WERI-Rb-1 (cell line): ENCODE results near the gene TACR1.

Source experiments
- DNase-seq: peaks from one replicate; pipeline ENCODE4 v3.0.0-alpha.2; 2020
- H3K27ac ChIP-seq: fragments of 250-450 bp; sonication (Bioruptor Pico); 2 replicates; pipeline ENCODE4 v1.5.1; 2020; ENCODE audit warnings: mild to moderate bottlenecking, moderate library complexity
- H3K27me3 ChIP-seq: fragments of 250-450 bp; sonication (Bioruptor Pico); 2 replicates; pipeline ENCODE4 v1.5.1; 2021; ENCODE audit warnings: mild to moderate bottlenecking, low read depth, moderate library complexity; ENCODE audit not compliant: insufficient read depth, severe bottlenecking
- H3K36me3 ChIP-seq: fragments of 250-450 bp; sonication (Bioruptor Pico); 2 replicates; pipeline ENCODE4 v1.5.1; 2020; ENCODE audit warnings: mild to moderate bottlenecking, moderate library complexity
- H3K4me3 ChIP-seq: 2 replicates; pipeline ENCODE4 v1.5.1; 2011; ENCODE audit warnings: low read depth, mild to moderate bottlenecking, control low read depth, low read length
- H3K9me3 ChIP-seq: fragments of 250-450 bp; sonication (Bioruptor Pico); 2 replicates; pipeline ENCODE4 v1.5.1; 2021; ENCODE audit warnings: mild to moderate bottlenecking, moderate library complexity; ENCODE audit not compliant: severe bottlenecking
- CTCF ChIP-seq: IDR thresholded peaks from 2 replicates; pipeline ENCODE4 v1.5.1; 2011; ENCODE audit warnings: low read depth, mild to moderate bottlenecking, control low read depth, inconsistent platforms, low read length

TACR1 gene

DNA sequence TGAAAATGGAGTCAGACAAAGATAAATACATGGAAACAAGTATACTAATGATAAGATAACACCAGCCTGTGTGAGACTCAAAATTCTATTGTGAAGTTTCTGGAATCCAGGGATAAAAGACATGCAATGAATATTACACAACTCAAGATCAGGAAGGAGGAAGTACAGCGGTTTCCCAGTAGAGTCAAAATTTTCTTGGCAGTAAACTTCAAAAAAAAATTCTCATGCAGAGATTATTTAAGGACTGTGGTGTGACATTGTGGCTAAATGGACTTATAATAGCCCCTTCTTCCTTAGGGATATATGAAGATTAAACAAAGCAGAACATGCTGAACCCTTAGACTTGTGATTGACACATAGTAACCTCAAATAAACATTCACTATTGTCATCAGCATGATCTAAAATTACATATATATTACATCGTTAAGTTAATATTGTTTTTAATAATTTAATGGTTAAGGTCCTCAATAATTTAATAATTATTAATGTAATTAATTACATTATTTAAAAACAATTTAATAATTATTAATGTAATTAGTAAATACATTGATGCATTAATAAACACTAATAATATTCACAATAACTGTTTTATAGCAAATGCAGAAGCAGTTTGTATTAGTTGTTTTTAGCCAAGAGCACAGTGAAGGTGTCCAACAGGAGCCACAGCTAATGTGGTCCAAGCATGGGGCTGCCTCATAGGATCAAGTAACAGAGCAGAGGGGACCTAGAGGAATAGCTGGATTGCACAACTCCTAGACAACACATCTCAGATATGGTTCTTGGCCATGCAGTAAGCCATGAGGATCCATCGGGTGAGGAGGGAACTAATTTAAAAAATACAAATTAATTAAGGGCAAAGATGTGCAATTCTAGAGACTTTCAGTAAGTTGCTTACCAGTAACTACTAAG is 163.6 kb downstream of the TACR1 start:
- no peak for TF ChIP-seq CTCF
- no peak for DNase-seq
- peaks cover 20% of the 10 kb centered on the region for H3K27me3 ChIP-seq
- no peak overlapping the region for H3K27ac ChIP-seq
- H3K9me3 ChIP-seq = peaks cover 3% of the 10 kb centered on the region
- no peaks in the 10 kb centered on the region for H3K36me3 ChIP-seq
- no peak overlapping the region for H3K4me3 ChIP-seq

- DNase-seq = no peak
- peaks cover 6% of the 10 kb centered on the region for H3K27me3 ChIP-seq
- H3K27ac ChIP-seq = no peak overlapping the region
- TF ChIP-seq CTCF = no peak
- H3K4me3 ChIP-seq = no peak overlapping the region
- H3K9me3 ChIP-seq = no peaks in the 10 kb centered on the region
- no peaks in the 10 kb centered on the region for H3K36me3 ChIP-seq
Observed at GRCh38 chr2:75033516-75033915, 165.8 kb downstream of the TACR1 start.

- Histone ChIP-seq H3K36me3 (no peaks in the 10 kb centered on the region), H3K27ac (no peak overlapping the region), H3K4me3 (no peak overlapping the region), H3K9me3 (no peaks in the 10 kb centered on the region), H3K27me3 (peaks cover 4% of the 10 kb centered on the region)
- no peak for DNase-seq
- TF ChIP-seq CTCF = no peak
Observed at GRCh38 chr2:75031906-75032803, 167.2 kb downstream of the TACR1 start.

- Histone ChIP-seq H3K4me3 (no peak overlapping the region), H3K36me3 (no peaks in the 10 kb centered on the region), H3K27me3 (peaks cover 3% of the 10 kb centered on the region), H3K27ac (no peak overlapping the region), H3K9me3 (no peaks in the 10 kb centered on the region)
- no peak for DNase-seq
- TF ChIP-seq CTCF = no peak
Observed at GRCh38 chr2:75031171-75031570, 168.1 kb downstream of the TACR1 start.

DNA sequence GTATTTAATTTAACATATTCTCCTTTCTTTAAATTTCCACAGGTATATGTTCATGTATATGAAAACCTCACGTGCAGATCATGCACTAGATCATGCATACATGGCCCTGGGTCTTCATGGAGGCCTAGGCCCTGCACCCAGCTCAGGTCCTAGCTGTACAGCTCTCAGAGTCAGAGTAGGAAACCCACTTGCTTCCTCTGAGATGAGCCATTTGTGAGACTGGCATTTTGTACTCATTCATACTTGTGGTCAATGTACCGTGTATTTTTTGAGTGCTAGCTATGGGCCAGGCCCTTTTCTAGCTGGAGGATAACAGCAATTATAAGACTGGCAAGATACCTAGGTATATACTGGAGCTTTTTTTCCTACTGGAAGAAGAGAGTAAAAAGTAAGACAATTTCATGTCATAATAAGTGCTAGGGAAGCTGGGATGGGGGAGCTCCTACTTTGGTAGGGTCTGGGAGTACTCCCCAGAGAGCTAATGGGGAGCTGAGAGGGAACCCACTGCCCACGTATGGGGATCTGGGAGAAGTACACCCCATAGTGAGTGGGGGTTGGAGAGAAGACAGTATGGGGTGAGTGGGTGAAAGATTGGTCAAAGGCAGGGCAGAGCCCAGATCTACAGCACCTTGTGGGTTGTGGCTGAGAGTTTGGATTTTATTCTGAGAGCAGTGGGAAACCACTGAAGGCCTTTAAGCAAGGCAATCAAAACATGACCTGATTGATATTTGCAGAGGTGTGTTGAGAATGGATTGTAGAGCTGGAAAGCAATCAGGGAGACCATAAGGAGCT is 168.9 kb downstream of the TACR1 start:
- no peak overlapping the region for H3K27ac ChIP-seq
- no peaks in the 10 kb centered on the region for H3K9me3 ChIP-seq
- no peak for DNase-seq
- TF ChIP-seq CTCF = no peak
- peaks cover 5% of the 10 kb centered on the region for H3K27me3 ChIP-seq
- no peaks in the 10 kb centered on the region for H3K36me3 ChIP-seq
- H3K4me3 ChIP-seq = no peak overlapping the region
